ENCODE results near the gene HOXB9.

DNA sequence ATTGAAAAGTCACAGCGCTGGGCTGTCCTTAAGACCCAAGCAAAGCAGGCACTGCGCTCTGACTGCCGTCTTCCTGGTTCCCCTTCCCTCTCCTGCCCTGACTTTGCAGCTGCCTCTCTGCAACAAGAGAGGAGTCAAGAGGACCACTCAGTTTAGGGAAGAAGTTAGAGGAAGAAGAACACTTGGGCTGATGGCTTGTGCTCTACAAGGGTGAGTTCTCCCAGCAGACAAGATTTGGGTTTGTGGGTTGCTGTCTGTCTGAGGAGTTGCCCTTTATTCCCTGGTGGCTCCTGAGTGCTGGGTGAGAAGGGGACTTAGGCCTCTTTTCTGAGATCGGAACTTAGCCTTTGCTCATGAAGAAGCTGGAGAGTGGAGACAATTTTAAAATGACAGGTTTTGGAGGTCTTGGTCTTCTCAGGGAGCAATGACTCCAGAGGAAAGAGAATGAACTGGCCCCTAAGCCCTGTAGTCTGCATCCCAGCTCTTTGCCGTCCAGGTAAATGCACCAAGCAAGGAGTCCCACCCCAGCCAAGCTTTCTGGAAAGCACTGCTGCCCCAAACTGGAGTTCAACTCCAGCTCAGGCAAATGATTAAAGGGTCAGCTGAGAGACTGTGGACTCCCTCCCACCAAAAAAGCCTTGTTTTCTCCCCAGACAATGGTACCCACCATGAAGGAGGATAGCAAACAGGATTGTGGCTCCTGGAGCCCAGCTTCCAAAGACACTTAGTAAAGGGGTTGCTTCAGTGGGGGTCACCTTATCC lies 2.7 kb upstream of the HOXB9 start:
- TF ChIP-seq, protein P1, sequence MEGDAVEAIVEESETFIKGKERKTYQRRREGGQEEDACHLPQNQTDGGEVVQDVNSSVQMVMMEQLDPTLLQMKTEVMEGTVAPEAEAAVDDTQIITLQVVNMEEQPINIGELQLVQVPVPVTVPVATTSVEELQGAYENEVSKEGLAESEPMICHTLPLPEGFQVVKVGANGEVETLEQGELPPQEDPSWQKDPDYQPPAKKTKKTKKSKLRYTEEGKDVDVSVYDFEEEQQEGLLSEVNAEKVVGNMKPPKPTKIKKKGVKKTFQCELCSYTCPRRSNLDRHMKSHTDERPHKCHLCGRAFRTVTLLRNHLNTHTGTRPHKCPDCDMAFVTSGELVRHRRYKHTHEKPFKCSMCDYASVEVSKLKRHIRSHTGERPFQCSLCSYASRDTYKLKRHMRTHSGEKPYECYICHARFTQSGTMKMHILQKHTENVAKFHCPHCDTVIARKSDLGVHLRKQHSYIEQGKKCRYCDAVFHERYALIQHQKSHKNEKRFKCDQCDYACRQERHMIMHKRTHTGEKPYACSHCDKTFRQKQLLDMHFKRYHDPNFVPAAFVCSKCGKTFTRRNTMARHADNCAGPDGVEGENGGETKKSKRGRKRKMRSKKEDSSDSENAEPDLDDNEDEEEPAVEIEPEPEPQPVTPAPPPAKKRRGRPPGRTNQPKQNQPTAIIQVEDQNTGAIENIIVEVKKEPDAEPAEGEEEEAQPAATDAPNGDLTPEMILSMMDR (conservative IDR thresholded peaks at IDR 0.05; ENCODE audit: low read length): no peak
- no peak for TF ChIP-seq EZH2phosphoT487 (IDR thresholded peaks at IDR 0.05; ENCODE audit: borderline replicate concordance, low read depth, low read length)
